SKM-1 treated with dmso at 0.1 percent for 144 hours (cell line): ENCODE data around the gene CISH.

Experiments used
- DNase-seq: peaks from one replicate; lab custom pipeline; 2025; ENCODE audit not compliant: unreplicated experiment; lab: John Stamatoyannopoulos, UW

CISH gene

DNA sequence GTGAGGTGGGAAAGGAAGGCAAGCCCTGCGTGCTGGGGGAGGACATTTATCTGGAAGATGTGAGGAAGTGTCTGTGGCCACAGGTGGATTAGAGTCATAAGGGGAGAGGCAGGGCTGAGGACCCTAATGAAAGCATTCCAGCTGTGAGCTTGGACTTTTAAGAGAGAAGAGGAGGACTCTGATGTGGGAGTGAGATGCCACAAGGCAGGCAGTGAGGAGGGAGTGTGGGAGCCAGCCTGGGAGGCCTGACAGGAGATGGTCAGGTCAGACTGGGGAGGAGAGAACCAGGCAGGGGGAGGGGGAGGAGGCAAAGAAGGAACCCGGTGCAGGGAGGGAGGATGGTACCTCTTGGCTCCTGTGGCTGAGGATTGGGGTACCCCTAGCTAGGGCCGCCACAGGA lies 26.4 kb upstream of the CISH start:
- no peak for DNase-seq

DNA sequence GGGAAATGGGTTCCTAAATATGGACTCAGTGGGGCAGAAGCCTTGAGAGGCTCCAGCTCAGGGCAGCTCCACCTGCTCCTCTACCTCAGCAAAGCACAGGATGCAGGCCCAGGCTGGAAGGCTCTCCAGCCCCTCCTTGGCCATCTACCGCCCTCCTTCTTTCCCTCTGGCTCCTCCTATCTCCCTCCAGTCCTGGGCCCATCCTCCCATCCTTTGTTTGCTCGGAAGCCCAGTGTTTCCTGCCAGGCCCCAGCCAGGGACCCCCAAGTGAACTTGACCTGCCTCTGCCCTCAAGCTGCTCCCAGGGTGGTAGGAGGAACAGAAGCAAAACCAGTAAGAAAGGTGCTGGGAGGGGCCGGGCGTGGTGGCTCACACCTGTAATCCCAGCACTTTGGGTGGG lies 25.4 kb upstream of the CISH start:
- no peak for DNase-seq

DNA sequence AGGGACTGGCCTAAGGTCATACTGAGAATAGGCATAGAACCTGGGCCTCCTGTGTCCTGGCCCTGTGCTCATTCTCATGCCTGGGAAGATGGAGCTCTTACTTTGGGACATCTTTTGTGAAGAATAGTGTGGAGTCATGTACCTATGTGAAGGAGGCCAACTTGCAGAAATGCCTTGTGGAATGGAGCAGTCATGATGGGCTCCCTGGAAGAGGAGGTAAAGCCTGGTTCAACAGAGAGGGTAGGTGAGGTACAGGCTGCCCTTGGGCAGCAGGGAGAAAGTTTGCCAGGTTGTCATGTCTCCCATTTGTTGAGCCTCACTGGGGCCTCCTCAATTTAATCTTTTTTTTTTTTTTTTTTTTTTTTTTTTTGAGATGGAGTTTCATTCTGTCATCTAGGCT lies 23.5 kb upstream of the CISH start:
- no peak for DNase-seq

DNA sequence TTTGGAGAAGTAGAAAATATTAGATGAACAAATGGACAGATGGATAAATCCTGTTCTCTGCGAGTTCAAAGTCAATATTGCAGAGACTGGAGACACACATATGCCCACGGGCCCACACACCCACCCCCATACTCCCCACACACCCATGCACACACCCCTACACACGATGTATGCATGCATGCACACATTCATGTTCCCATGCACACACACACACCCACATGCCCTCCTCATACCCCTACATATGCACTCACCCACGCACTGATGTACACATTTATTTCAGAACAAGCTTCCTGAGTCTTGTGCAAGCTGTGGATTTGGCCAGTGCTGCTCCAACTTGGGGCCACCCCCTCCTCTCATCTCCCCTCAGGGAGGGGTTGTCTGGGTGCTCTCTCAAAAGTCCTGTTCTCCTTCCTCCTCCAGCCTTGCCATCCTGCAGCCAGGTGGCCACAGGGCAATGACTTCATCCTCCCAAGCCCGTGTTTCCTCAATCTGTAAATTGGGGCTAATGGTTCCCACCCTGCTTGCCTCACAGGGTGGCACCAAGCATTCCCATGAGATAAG lies 21.7 kb upstream of the CISH start:
- peak; percentile 33 for DNase-seq

DNA sequence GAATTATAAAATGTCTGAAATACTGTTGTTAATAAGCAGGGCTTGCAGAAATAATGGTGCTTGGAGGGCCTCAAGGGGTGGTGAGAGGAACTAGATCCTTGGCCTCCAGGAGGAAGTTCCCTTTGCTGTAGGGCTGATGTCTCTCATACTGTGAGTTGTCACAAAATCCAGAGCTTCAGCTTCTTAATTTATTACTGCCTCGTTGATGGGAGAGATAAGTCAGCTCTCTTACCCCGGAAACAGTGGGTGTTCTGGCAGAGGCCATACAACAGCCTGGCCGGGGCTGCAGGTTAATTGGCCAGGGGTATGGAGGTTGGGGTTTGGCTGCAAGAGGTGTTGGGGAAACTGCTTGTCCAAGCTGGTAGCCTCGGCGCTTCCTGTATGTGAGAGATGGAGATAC lies 20.9 kb upstream of the CISH start:
- peak; percentile 69 for DNase-seq

DNA sequence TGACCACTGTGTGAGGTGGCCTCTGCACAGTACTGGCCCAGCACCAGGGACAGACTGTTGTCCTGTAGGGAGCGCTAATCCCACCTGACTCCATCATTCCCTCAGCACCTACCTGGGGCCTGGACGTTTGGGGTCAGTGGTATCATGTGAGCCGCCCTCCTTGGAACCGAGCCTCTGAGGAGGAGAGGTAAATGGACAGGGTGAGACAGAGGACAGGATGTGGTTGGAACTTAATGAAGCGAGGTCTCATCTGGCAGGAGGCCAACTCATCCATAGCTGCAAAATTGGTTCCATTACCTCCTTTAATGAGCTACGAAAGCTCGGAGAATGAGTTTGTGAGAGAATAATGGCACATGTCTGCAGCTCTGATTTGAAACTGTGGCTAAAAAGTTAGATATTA lies 19.3 kb upstream of the CISH start:
- no peak for DNase-seq

DNA sequence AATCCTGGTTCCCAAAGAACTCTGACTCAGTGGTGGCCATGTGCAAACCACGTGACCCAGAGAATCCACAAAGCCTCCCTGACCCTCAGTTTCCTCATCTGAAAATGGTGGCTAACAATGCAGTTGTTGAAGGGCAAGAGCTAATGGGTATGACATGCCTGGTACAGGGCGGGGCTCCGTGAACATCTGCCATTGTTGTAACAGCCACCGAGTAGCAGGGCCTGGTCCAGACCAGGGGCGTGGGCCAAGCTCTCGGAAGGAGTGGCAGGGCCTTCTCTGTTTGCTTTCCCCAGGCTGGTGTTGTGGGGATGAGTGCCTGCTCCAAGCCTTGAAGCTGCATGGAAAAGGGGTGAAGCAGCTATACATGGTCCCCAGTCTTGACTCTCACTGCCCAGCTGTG lies 18.8 kb upstream of the CISH start:
- DNase-seq: no peak

DNA sequence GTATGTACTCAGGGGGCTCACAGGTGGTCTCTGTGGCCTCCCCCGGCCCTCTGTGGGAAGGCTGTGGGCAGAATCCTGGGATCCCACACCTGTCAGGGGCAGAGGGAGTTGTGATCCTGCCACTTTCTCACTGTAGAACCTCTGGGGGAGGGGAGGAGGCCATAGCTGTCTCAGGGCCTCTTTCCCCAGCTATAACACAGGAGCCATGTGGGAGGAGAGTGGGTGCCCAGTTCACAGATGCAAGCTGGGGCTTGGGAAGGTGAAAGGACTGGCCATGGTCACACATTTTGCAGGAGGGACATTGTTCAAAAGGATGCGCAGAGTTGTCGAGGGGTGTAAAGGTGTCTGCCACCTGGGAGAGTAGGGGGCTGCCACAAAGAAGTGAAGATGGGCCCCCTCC lies 17.0 kb upstream of the CISH start:
- no peak for DNase-seq

DNA sequence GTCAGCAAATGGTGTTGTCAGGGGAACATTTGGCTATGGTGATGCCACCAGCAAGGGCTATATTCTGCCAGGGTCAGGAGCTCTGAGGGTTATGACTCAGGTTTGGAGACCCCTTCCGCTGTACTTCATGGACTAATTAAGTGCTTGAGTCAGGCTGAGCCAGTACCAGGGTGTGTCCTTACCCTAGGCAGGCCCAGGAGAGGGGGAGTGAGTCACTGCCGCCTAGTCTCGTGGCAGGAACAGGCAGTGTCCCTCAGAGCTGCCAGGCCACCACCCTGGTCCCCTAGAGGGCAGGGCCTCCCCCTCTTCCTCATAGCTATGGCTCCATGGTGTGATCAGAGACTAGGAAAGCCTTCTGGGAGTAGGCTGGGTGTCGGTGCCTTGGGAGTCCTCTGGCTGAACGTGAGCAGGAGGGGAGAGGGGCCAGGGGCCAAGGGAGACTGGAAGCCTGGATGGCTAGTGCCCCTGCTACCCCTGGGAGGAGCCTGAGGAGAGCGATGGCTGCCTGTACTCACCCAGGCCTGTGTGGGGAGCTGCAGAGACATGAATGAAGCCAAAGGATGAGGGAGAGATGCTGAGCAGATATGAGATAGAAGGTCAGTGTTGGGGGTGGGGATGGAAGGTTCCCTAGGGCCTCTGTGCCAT lies 16.0 kb upstream of the CISH start:
- DNase-seq: no peak

DNA sequence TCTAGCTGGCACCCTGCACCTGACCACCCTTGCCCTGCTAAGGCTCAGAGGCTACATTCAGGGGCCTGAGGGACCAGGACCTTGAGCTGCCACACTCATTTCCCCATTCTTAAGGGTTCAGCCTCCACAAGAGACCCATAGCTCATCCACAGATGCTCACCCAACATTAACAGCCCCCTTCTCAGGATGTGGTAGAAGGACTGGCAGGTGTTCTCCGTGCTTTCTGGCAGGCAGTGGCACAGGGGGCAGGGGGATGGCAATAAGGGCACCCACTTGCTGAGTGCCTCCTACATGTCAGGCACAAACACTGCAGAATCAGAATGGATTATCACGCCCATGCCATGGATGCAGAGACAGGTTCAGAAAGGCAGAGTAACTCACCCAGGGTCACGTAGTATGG lies 14.8 kb upstream of the CISH start:
- no peak for DNase-seq

DNA sequence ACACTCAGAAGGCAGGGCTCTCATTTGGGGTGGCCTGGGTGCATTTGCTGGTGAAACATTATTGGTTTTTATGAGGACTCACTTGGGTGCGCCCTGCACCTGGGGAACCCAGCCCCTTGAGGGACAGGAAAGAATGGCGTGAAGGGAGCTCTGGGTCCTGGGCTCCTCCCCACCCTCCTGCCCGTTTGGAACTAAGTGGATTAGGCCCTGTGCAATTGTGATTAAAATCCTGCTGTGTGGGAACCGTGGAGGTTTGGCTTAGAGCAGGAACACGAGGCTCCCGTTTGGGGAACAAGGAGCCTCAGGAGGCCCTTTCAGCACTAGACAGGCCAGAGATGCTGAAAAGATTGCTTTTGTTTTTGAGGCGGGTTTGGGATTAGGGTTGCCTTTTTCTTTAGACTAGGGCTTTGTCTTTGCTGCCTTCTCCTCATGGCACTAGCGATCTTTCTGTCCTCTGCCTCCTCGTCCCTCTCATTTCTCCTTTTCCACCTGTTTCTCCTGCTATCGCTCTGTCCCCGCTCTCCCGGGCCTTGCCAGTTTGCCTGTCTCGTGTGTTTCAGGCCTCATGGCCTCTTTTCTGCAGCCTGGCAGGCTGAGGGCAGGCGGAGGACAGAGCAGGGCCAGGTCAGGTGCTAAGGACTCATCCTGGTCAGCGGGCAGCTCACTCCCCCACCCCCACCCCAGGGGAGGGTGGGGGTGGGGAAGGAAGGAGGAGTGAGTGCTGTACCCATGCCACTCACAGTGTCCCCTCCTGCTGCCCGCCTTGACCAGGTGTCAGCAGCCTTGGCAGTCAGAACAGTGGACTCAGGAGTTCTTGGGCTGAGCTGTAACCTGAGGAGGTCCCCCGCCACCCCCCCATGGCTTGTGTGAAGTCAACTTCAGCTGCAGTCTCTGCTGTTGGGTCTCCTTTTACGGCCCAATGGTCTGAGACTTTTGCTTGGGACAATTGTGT lies 13.9 kb upstream of the CISH start:
- DNase-seq: no peak

DNA sequence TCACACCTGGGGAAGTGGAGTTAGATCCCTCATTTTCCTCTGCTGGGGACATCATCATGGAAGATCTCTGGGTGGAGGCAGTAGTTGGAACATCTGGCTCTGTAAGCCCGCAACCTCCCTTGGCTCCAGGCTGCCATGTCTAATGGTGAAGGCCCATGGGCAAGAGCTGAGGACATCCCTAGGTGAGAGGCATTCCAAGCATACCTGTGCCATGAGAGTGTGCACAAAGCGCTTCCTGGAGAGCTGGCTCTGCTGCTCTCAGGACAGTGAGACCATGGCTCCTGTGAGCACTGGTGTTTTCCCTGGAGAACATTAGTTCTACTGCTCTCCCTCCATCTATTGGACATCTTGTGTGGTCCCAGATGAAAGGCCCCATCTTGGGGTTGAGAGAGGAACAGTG lies 13.1 kb upstream of the CISH start:
- no peak for DNase-seq

DNA sequence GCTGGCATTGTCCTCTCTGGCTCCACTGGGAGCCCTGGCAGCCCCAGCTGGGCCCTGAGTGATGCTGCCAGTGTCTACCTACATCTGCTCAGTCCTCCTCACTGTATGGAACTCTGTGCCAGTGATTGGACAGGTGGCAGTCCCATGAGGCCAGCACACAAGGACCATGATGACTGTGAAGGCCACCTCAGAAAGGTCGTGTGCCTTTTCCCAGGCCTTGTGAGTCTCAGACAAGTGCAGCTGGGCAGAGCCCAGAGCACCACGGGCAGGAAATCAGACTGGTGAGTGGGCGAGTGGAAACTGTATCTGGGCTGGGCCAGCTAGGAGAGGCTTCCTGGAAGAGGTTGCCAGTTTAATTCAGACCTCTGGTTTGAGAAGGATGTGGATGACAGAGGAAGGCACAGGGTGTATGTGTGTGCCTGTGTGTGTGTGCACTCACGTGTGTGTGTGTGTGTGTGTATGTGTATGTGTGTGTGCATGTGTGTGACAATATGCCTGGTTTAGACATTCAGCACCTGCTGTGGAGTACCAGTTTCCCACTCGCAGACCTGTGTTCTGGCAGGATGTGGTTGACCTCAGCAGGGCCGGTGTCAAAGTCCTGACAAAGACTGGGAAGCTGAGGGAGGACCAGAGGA lies 12.4 kb upstream of the CISH start:
- no peak for DNase-seq

DNA sequence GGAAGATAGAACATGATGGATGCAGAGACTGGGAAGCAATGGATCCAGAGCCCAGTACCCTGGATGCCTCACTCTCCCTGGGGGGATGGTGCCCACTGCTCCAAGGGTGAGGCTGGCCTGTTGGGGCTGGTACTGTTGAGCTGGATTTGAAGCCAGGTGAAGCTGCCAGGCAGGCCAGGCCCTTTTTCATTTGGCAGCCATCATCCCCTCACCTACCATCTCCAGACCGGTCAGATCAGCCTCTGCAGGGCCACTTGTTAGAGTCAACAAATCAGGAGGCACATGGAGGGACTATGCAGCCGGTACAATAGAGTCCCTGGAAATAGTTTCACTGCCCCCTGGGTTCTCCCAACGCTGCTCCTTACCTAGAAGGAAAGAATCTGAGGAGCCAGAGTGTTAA lies 11.3 kb upstream of the CISH start:
- DNase-seq: no peak

DNA sequence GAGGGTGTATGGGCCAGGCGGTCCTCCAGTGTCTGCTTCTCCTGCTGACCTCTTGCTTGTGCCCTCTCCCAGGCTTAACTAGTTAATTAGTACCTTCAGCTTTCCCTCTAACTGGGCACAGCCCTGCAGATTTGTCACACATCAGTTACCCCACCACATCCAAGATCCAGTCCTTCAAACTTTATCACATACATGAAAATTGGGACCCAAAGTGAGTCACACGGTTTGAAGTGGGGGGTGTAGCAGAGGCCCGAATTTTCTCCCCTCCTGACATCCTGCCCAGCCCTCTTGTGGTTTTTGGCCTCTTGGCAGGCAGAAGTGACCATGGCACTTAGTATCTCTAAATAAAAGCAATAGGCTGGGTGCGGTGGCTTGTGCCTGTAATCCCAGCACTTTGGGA lies 9.2 kb upstream of the CISH start:
- DNase-seq: peak; percentile 37

DNA sequence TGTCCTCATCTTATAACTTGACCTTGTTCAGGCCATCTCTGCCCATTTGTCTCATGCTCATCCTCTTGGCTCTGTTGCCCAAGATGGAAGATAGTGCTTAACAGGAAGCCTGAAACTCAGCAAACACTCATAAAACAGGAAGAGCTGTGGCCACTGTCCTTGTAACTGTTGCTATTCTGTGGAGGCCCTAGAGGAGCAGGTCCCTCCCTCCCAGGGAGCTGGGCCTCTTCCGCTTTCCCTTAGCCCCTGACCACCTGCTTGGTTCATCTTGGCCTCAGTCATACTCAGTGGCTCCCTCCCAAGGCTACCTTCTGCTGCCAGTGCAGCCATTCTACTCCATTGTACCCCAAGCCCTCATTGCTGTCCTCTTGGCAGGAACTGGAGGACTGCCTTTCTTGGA lies 8.8 kb upstream of the CISH start:
- peak; percentile 99 for DNase-seq

DNA sequence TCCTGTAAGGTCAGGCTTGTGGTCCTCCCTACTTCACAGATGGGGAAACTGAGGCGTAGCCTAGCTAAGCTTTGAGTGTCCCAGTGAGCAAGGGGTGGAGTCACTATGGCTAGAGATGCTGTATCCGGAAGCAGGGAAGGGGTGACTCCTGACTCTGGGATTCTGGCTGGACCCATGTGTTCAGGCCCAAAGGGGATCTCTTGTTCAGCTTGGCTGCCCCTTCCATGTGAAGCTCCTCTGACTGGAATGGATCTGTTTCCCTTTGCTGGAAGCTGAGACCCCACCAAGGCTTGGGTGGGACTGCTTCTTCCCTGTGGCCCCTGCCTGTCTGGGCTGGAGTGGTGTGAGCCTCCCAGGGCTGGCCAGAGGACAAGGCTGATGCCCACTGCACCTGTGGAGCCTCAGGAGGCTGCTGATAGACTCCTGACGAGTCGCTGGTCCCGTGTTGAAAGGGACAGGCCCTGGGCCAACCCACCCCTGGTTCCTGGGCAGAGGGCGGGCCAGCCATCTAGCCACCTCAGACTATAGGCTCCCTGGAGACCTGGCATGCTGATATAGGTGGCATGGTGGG lies 6.4 kb upstream of the CISH start:
- no peak for DNase-seq

DNA sequence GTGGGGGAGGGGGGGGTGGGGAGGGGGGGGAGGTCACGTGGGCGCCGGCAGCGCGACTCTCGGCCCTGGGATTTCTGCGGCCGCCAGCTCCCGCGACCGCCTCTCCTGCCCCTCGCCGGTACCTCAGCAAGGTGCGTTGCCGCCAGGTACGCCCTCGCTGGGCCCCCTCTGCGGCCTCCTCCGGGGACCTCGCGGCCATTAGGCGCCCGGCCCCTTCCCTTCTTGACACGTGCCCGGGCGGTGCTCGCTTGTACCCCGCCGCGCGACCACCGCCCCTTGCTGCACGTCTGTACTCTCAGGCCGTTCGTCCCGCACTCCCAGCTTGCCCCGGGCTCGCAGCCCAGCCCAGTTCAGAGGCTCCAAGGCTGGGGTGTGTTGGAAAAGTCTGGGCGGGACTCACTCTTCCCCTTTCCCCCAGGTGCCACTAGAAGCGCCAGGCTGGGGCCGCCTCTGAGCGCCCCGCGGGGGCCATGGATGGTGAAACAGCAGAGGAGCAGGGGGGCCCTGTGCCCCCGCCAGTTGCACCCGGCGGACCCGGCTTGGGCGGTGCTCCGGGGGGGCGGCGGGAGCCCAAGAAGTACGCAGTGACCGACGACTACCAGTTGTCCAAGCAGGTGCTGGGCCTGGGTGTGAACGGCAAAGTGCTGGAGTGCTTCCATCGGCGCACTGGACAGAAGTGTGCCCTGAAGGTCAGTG lies 5.7 kb upstream of the CISH start, which contains the start of gene MAPKAPK3:
TSS of gene MAPKAPK3 (plus strand) at position 56 of the 696 bp plus-strand sequence. CDS start at position 471, 415 bp downstream.
- peak; percentile 64 for DNase-seq

DNA sequence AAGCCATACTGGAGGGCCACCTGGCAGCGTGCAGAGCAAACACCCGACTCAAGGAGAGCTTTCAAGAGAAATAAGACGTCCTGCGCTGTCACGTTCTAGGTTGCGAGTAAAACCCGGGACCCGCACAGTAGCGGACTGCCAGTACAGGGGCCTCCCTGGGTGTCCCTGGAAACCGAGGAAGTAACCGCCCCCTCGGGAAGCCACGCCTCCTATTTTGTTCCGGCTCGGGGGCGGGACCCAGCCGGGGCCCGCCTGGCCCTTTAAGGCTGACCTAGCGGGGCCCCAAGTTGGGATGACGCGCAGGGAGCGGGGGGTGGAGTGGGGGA lies 5.2 kb upstream of the CISH start:
- DNase-seq: peak; percentile 89

DNA sequence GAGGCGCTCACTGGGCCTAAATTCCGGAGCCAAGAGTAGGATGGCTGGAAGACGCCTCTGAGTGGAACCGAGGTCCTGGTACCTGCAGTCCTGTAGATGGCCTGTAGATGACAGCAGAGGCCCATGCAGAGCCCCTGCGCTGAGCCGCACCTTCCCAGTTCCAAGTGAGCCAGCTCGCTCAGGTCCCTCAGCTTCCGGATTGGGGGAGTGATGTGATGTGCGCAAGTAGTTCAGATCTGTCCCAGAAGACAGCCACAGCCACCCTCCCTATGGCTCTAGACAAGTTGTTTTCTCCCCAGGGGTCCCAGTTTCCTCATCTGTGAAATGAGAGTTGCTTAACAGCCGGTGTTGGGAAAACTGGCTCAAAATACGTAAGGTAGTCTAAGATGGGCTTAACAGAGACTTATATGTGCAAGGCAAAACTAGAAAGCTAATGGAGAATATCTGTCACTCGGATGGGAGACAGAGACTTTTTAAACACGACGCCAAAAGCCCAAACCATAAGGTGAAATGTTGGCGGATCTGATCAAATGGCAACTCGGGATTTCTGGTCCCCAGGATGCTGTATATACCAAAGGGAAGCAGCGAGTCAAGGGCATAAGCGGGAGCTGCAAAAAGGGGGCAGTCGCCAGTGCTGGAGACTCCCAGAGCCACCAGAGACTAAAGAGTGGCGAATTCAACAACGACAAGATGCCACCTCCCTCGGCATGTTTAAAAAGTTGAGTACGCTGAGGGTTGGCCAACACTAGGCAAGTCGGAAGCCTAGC lies 4.6 kb upstream of the CISH start:
- DNase-seq: peak; percentile 84
